Measurements from ENCODE around the gene COMMD1.
"Not testable (repeated sequence)": the region's sequence is repeated elsewhere in the genome, so short reads cannot be mapped to it uniquely, and the experiment has no call there.

Gene COMMD1

GRCh38 chr2:62147610-62148301, 242.3 kb downstream of the COMMD1 start:
- ATAC-seq (replicated peaks; ENCODE audit: extremely low read depth, poor library complexity, severe bottlenecking), result no peak
- no peaks in the 10 kb centered on the region for H3K27me3 Mint-ChIP-seq
- no peak overlapping the region for H3K4me3 Mint-ChIP-seq
- no peak overlapping the region for H3K27ac Mint-ChIP-seq (ENCODE audit: low read depth)
- DNase-seq (ENCODE audit: low spot score in 2 of 2), result no peak
- H3K36me3 Mint-ChIP-seq (ENCODE audit: insufficient read depth), result peaks cover 2% of the 10 kb centered on the region
- no peaks in the 10 kb centered on the region for H3K4me1 Mint-ChIP-seq
- H3K9me3 Mint-ChIP-seq, result no peaks in the 10 kb centered on the region

- ATAC-seq (replicated peaks; ENCODE audit: extremely low read depth, poor library complexity, severe bottlenecking), result no peak
- DNase-seq (ENCODE audit: low spot score in 2 of 2), result no peak
- Mint-ChIP-seq H3K4me1 (no peaks in the 10 kb centered on the region), H3K4me3 (no peak overlapping the region), H3K36me3 (ENCODE audit: insufficient read depth) (peaks cover 2% of the 10 kb centered on the region), H3K27ac (ENCODE audit: low read depth) (no peak overlapping the region), H3K9me3 (no peaks in the 10 kb centered on the region), H3K27me3 (no peaks in the 10 kb centered on the region)
These were observed 244.2 kb downstream of the COMMD1 start for GRCh38 chr2:62149708-62150107.

- no peak overlapping the region for H3K4me3 Mint-ChIP-seq
These were observed 245.3 kb downstream of the COMMD1 start for GRCh38 chr2:62150597-62151305.

GRCh38 chr2:62151306-62151638, 245.8 kb downstream of the COMMD1 start:
- no peaks in the 10 kb centered on the region for H3K27me3 Mint-ChIP-seq
- no peak for ATAC-seq (replicated peaks; ENCODE audit: extremely low read depth, poor library complexity, severe bottlenecking)
- H3K4me3 Mint-ChIP-seq, result no peak overlapping the region
- peaks cover 2% of the 10 kb centered on the region for H3K36me3 Mint-ChIP-seq (ENCODE audit: insufficient read depth)
- H3K4me1 Mint-ChIP-seq, result no peaks in the 10 kb centered on the region
- H3K27ac Mint-ChIP-seq (ENCODE audit: low read depth), result no peak overlapping the region
- no peak for DNase-seq (ENCODE audit: low spot score in 2 of 2)
- no peaks in the 10 kb centered on the region for H3K9me3 Mint-ChIP-seq

More at GRCh38 chr2:62150597-62151305, 245.3 kb downstream of the COMMD1 start:
- no peaks in the 10 kb centered on the region for H3K9me3 Mint-ChIP-seq
- ATAC-seq (replicated peaks; ENCODE audit: extremely low read depth, poor library complexity, severe bottlenecking), result no peak
- DNase-seq (ENCODE audit: low spot score in 2 of 2), result no peak
- H3K27me3 Mint-ChIP-seq, result no peaks in the 10 kb centered on the region
- no peaks in the 10 kb centered on the region for H3K4me1 Mint-ChIP-seq
- H3K27ac Mint-ChIP-seq (ENCODE audit: low read depth), result no peak overlapping the region
- peaks cover 2% of the 10 kb centered on the region for H3K36me3 Mint-ChIP-seq (ENCODE audit: insufficient read depth)

GRCh38 chr2:62152000-62152399, 246.5 kb downstream of the COMMD1 start:
- Mint-ChIP-seq H3K27ac (ENCODE audit: low read depth) (no peak overlapping the region), H3K4me3 (no peak overlapping the region), H3K36me3 (ENCODE audit: insufficient read depth) (peaks cover 2% of the 10 kb centered on the region), H3K9me3 (no peaks in the 10 kb centered on the region), H3K27me3 (no peaks in the 10 kb centered on the region), H3K4me1 (no peaks in the 10 kb centered on the region)
- no peak for ATAC-seq (replicated peaks; ENCODE audit: extremely low read depth, poor library complexity, severe bottlenecking)
- no peak for DNase-seq (ENCODE audit: low spot score in 2 of 2)

GRCh38 chr2:62156861-62157496, 251.5 kb downstream of the COMMD1 start:
- Mint-ChIP-seq H3K4me1 (no peaks in the 10 kb centered on the region), H3K27ac (ENCODE audit: low read depth) (no peak overlapping the region), H3K4me3 (no peak overlapping the region), H3K36me3 (ENCODE audit: insufficient read depth) (no peaks in the 10 kb centered on the region), H3K9me3 (no peaks in the 10 kb centered on the region), H3K27me3 (no peaks in the 10 kb centered on the region)
- ATAC-seq (replicated peaks; ENCODE audit: extremely low read depth, poor library complexity, severe bottlenecking) (no peak), DNase-seq (ENCODE audit: low spot score in 2 of 2) (no peak)

- Mint-ChIP-seq H3K9me3 (no peaks in the 10 kb centered on the region), H3K4me3 (no peak overlapping the region), H3K27me3 (no peaks in the 10 kb centered on the region), H3K4me1 (no peaks in the 10 kb centered on the region), H3K27ac (ENCODE audit: low read depth) (no peak overlapping the region), H3K36me3 (ENCODE audit: insufficient read depth) (no peaks in the 10 kb centered on the region)
- no peak for DNase-seq (ENCODE audit: low spot score in 2 of 2)
- no peak for ATAC-seq (replicated peaks; ENCODE audit: extremely low read depth, poor library complexity, severe bottlenecking)
These were observed 253.1 kb downstream of the COMMD1 start for GRCh38 chr2:62158444-62159121.

GRCh38 chr2:62160691-62161090, 255.2 kb downstream of the COMMD1 start:
- not testable (repeated sequence) for H3K36me3 Mint-ChIP-seq (ENCODE audit: insufficient read depth); H3K4me3 Mint-ChIP-seq; ATAC-seq (replicated peaks; ENCODE audit: extremely low read depth, poor library complexity, severe bottlenecking)

GRCh38 chr2:62163106-62163831, 257.8 kb downstream of the COMMD1 start:
- no peaks in the 10 kb centered on the region for H3K9me3 Mint-ChIP-seq

More at GRCh38 chr2:62160691-62161090, 255.2 kb downstream of the COMMD1 start:
- H3K27ac Mint-ChIP-seq (ENCODE audit: low read depth); H3K9me3 Mint-ChIP-seq; H3K27me3 Mint-ChIP-seq; H3K4me1 Mint-ChIP-seq; DNase-seq (ENCODE audit: low spot score in 2 of 2): not testable (repeated sequence)

GRCh38 chr2:62163834-62164233, 258.4 kb downstream of the COMMD1 start:
- no peaks in the 10 kb centered on the region for H3K36me3 Mint-ChIP-seq (ENCODE audit: insufficient read depth)
- H3K27ac Mint-ChIP-seq (ENCODE audit: low read depth), result no peak overlapping the region
- H3K9me3 Mint-ChIP-seq, result no peaks in the 10 kb centered on the region
- no peaks in the 10 kb centered on the region for H3K27me3 Mint-ChIP-seq
- DNase-seq (ENCODE audit: low spot score in 2 of 2) (no peak), ATAC-seq (replicated peaks; ENCODE audit: extremely low read depth, poor library complexity, severe bottlenecking) (no peak)
- H3K4me1 Mint-ChIP-seq, result no peaks in the 10 kb centered on the region
- H3K4me3 Mint-ChIP-seq, result no peak overlapping the region

More at GRCh38 chr2:62163106-62163831, 257.8 kb downstream of the COMMD1 start:
- DNase-seq (ENCODE audit: low spot score in 2 of 2), result no peak
- Mint-ChIP-seq H3K27me3 (no peaks in the 10 kb centered on the region), H3K4me3 (no peak overlapping the region), H3K4me1 (no peaks in the 10 kb centered on the region), H3K27ac (ENCODE audit: low read depth) (no peak overlapping the region), H3K36me3 (ENCODE audit: insufficient read depth) (no peaks in the 10 kb centered on the region)
- ATAC-seq (replicated peaks; ENCODE audit: extremely low read depth, poor library complexity, severe bottlenecking), result no peak

GRCh38 chr2:62175728-62176127, 270.3 kb downstream of the COMMD1 start:
- H3K27me3 Mint-ChIP-seq, result no peaks in the 10 kb centered on the region
- DNase-seq (ENCODE audit: low spot score in 2 of 2), result no peak
- H3K9me3 Mint-ChIP-seq, result no peaks in the 10 kb centered on the region
- no peaks in the 10 kb centered on the region for H3K4me1 Mint-ChIP-seq
- ATAC-seq (replicated peaks; ENCODE audit: extremely low read depth, poor library complexity, severe bottlenecking), result no peak
- H3K36me3 Mint-ChIP-seq (ENCODE audit: insufficient read depth), result no peaks in the 10 kb centered on the region
- H3K27ac Mint-ChIP-seq (ENCODE audit: low read depth), result no peak overlapping the region
- no peak overlapping the region for H3K4me3 Mint-ChIP-seq

- Mint-ChIP-seq H3K4me1 (no peaks in the 10 kb centered on the region), H3K36me3 (ENCODE audit: insufficient read depth) (no peaks in the 10 kb centered on the region), H3K27ac (ENCODE audit: low read depth) (no peak overlapping the region), H3K27me3 (no peaks in the 10 kb centered on the region), H3K9me3 (no peaks in the 10 kb centered on the region), H3K4me3 (no peak overlapping the region)
- no peak for ATAC-seq (replicated peaks; ENCODE audit: extremely low read depth, poor library complexity, severe bottlenecking)
- DNase-seq (ENCODE audit: low spot score in 2 of 2), result no peak
These were observed 271.3 kb downstream of the COMMD1 start for GRCh38 chr2:62176801-62177200.

All from central memory CD8-positive, alpha-beta T cell (primary cell).